ENCODE measurements around the gene RNLS. TPM values are rescaled to one million over a fixed set of nuclear protein-coding genes. Genes with fewer than 3 reads are reported as not detected.
A peak's percentile ranks its signal among the peaks of the same experiment; 100 is the strongest.

The RNLS gene
- total RNA-seq, 1 donor from 2014 or later: 7.0 TPM

DNA sequence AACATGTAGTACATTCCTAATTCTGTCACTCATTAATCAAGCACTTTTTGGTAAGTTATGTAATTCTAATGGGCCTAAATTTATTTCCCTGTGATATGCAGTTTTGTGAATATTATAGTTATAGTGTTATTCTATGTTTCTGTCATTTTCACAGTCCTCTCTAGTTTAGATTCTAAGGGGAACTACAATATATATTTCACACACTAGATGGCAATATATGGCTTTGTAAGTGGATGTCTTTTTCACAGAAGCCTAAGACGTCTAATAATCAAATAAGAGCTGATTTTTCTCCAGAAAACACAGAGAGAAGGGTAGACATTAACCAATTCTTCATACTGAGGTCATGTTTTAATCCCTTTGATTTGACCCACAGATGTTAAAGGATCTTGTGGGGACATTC, 18.0 kb downstream of the RNLS start:
- Mint-ChIP-seq H3K27me3 (peaks cover 3% of the 10 kb centered on the region), H3K4me1 (ENCODE audit: unreplicated experiment) (peaks cover 4% of the 10 kb centered on the region), H3K27ac (no peak overlapping the region), H3K4me3 (no peak overlapping the region), H3K36me3 (no peaks in the 10 kb centered on the region), H3K9me3 (no peaks in the 10 kb centered on the region)
- DNase-seq (ENCODE audit: extremely low spot score, unreplicated experiment): no peak
- TF ChIP-seq, protein P1, sequence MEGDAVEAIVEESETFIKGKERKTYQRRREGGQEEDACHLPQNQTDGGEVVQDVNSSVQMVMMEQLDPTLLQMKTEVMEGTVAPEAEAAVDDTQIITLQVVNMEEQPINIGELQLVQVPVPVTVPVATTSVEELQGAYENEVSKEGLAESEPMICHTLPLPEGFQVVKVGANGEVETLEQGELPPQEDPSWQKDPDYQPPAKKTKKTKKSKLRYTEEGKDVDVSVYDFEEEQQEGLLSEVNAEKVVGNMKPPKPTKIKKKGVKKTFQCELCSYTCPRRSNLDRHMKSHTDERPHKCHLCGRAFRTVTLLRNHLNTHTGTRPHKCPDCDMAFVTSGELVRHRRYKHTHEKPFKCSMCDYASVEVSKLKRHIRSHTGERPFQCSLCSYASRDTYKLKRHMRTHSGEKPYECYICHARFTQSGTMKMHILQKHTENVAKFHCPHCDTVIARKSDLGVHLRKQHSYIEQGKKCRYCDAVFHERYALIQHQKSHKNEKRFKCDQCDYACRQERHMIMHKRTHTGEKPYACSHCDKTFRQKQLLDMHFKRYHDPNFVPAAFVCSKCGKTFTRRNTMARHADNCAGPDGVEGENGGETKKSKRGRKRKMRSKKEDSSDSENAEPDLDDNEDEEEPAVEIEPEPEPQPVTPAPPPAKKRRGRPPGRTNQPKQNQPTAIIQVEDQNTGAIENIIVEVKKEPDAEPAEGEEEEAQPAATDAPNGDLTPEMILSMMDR (conservative IDR thresholded peaks at IDR 0.05): peak; percentile 73

DNA sequence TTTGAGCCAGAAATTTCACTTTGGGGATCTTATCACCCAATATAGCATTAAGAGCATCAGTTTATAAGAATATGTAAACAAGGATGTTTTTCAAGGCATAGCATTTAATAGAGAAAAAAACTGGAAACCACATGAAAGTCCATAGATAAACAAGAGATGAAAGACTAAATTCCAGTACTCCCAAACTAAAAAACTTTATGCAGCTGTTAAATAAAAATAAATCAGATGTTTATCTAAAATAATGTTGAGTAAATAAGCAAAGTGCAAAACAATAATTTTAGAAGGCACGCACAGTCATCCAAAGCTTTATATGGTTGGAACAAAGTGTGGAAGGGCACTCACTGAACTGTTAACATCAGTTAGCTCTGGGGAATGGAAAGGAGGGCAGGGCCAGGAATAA, 21.0 kb downstream of the RNLS start:
- Mint-ChIP-seq H3K4me1 (ENCODE audit: unreplicated experiment) (peaks cover 4% of the 10 kb centered on the region), H3K36me3 (no peaks in the 10 kb centered on the region), H3K9me3 (no peaks in the 10 kb centered on the region), H3K4me3 (no peak overlapping the region), H3K27ac (no peak overlapping the region), H3K27me3 (peaks cover 3% of the 10 kb centered on the region)
- no peak for DNase-seq (ENCODE audit: extremely low spot score, unreplicated experiment)
- TF ChIP-seq, protein P1 (conservative IDR thresholded peaks at IDR 0.05): no peak

DNA sequence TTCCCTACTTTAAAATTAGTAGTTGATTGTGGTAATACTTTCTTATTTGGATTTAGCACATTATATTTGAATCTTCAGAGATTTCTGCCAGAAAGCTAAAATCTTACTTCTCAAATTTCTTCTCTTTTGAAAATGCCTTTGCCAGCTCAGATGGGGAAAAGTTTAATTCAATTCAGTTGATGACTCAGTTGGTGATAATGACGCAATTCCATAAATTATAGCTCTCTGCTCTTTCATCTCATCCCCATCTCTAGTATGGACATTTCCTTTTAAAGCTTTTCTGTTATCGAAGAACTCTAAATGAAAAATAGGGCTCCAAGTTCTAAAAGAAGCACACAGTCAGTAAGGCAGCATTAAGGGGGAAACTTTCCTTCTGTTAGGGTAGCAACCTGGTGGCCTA, 25.5 kb downstream of the RNLS start:
- H3K36me3 Mint-ChIP-seq: no peaks in the 10 kb centered on the region
- DNase-seq (ENCODE audit: extremely low spot score, unreplicated experiment): no peak
- H3K4me1 Mint-ChIP-seq (ENCODE audit: unreplicated experiment): peaks cover 6% of the 10 kb centered on the region
- TF ChIP-seq, protein P1 (conservative IDR thresholded peaks at IDR 0.05): no peak
- no peaks in the 10 kb centered on the region for H3K27me3 Mint-ChIP-seq
- no peak overlapping the region for H3K4me3 Mint-ChIP-seq
- H3K9me3 Mint-ChIP-seq: peaks cover 7% of the 10 kb centered on the region
- no peak overlapping the region for H3K27ac Mint-ChIP-seq

DNA sequence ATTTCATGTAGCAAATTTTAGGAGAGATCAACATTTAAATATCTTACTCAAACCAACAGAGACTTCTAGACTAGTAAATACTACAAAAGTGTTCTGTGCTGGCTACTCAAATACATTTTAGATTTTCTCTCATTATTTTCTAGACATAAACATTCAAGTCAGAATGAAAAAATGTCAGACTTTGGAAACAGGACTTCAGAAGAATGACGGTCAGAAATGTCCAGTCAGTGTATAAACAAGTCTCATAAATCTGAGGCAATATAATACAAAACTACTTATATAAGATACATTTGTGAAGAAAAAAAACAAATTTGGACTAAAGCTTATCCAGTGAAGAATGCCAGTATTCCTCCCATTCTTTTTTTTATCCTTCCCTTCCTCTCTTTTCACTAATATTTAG, 25.9 kb downstream of the RNLS start:
- TF ChIP-seq, protein P1 (conservative IDR thresholded peaks at IDR 0.05): no peak

DNA sequence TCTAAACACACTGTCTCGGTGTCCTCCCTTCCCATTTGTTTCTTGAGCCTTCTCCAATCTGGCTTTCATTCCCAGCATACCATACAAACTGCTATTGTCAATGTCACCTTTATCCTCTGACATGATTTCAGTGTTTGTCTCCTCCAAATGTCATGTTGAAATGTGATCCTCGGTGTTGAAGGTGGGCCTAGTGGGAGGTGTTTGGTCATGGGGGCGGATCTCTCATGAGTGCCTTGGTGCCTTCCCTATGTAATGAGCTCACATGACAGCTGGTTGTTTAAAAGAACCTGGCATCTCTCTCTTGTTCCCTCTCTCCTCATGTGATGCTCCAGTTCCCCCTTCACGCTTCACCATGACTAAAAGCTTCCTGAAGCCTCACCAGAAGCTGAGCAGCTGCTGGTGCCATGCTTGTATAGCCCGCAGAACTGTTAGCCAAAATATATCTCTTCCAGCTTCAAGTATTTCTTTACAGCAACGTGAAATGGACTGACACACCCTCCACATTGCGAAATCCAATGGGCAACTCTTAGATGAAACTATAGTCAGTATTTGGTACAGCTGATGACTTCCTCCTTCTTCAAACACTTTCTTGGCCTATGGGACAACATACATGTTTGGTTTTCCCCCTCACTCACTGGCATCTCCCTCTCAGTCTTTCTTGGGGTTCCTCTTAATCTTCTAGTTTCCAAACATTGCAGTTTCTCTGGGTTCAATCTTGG, 27.8 kb downstream of the RNLS start:
- Mint-ChIP-seq H3K27ac (no peak overlapping the region), H3K36me3 (no peaks in the 10 kb centered on the region), H3K4me1 (ENCODE audit: unreplicated experiment) (peaks cover 10% of the 10 kb centered on the region), H3K27me3 (no peaks in the 10 kb centered on the region), H3K4me3 (no peak overlapping the region), H3K9me3 (peaks cover 7% of the 10 kb centered on the region)
- no peak for DNase-seq (ENCODE audit: extremely low spot score, unreplicated experiment)
- TF ChIP-seq, protein P1 (conservative IDR thresholded peaks at IDR 0.05): no peak

More for the DNA sequence above, 25.9 kb downstream of the RNLS start:
- H3K36me3 Mint-ChIP-seq: no peaks in the 10 kb centered on the region
- DNase-seq (ENCODE audit: extremely low spot score, unreplicated experiment): no peak
- H3K4me3 Mint-ChIP-seq: no peak overlapping the region
- H3K9me3 Mint-ChIP-seq: peaks cover 7% of the 10 kb centered on the region
- no peak overlapping the region for H3K27ac Mint-ChIP-seq
- H3K4me1 Mint-ChIP-seq (ENCODE audit: unreplicated experiment): peaks cover 6% of the 10 kb centered on the region
- no peaks in the 10 kb centered on the region for H3K27me3 Mint-ChIP-seq

Measured in type B pancreatic cell (in vitro differentiated cells).